Suprapubic skin (tissue), 4 donors: ENCODE measurements around the gene TNS3.

Experiments used
- CTCF ChIP-seq, 2 donors: fragments of 200-600 bp in 1 of 2; fragments of 450-650 bp in 1 of 2; sonication (generic) in 1 of 2; IDR thresholded peaks; one replicate each; pipeline ENCODE4 v1.5.1; 2016 to 2019; ENCODE audit warnings: antibody characterized with exemption in 2 of 2, mild to moderate bottlenecking in 1 of 2, moderate library complexity in 1 of 2
- EP300 ChIP-seq: sonication (generic); formaldehyde crosslinking; IDR thresholded peaks from one replicate; pipeline ENCODE4 v1.6.1; 2017; ENCODE audit warnings: antibody characterized with exemption
- POLR2A ChIP-seq, 2 donors: fragments of 450-650 bp; IDR thresholded peaks; one replicate each; pipeline ENCODE4 v1.6.1; 2017; ENCODE audit warnings: antibody characterized with exemption in 2 of 2, mild to moderate bottlenecking in 2 of 2, moderate library complexity in 2 of 2
- POLR2AphosphoS5 ChIP-seq, 3 donors: sonication (generic); formaldehyde crosslinking; IDR thresholded peaks; one replicate each; pipeline ENCODE4 v1.6.1; 2017; ENCODE audit warnings: antibody characterized with exemption in 3 of 3

DNA sequence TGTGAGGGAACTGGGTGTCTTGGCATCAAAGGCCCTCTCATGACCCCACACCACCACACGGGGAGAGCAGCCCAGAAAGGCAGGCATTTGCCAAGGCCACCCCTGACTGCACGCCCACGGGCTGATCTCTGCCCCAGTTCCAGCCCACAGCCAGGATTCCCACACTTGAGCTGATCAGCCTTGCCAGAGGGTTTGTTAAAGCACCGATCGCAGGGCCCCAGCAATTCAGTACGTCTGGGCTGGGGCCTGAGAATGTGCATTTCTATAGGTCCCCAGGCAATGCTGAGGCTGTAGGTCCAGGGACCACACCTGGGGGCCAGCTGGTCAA, 103.9 kb downstream of the TNS3 start:
- TF ChIP-seq CTCF (IDR thresholded peaks at IDR 0.05) (no peak), EP300 (no peak), POLR2A (IDR thresholded peaks at IDR 0.05) (no peak), POLR2AphosphoS5 (IDR thresholded peaks at IDR 0.05) (no peak)
